GM18873 (cell line): Measurements from ENCODE around the gene PIEZO2.
"Not testable (repeated sequence)": the region's sequence is repeated elsewhere in the genome, so short reads cannot be mapped to it uniquely, and the experiment has no call there.

ENCODE experiments used
- ATAC-seq: cut with Tn5 transposase; IDR thresholded peaks from one replicate; pipeline ENCODE4 v1.9.1; 2021; ENCODE audit warnings: mild to moderate bottlenecking, moderate library complexity, moderate number of reproducible peaks; ENCODE audit not compliant: unreplicated experiment, low FRiP score

Gene PIEZO2

GRCh38 chr18:10860382-10860781, 289.0 kb downstream of the PIEZO2 start:
- no peak for ATAC-seq

DNA sequence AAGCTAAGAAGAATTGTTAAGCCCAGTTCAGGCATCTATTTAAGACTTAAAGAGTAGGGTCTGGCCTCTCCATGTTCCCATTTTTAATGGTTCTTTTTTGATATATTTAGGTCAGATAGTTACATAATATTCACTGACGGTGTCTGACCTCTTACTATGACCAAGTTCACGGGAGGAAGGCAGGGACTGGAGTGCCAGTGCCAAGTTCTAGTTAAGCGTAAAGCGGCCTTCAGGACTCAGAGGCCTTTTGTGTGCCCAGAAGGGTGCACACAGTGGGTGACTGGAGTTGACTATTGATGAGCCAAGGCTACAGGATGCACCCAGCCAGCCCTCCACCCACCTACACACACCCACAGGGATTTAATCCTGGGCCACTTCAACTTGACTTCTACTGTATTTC, 290.9 kb downstream of the PIEZO2 start:
- no peak for ATAC-seq

DNA sequence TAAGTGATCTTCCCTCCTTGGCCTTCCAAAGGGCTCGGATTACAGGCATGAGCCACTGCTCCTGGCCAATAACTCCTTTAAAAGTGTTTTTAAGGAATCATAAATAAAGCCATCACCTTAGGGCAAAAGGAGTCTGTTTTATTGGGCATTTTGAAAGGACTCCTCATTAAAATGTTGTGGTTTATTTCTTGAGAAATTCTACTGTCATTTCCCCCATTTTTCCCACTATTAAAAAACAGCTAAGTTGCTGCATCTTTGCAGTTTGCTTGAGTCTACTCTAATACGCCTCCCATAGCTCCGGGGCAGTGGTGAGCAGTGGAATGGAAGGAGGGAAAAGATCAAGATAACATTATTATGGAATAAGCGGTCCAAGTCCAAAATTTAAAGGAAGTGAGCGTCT, 293.2 kb downstream of the PIEZO2 start:
- ATAC-seq, result no peak

- no peak for ATAC-seq
Measured at GRCh38 chr18:10852385-10853303, 296.7 kb downstream of the PIEZO2 start.

- ATAC-seq, result no peak
Measured at GRCh38 chr18:10851824-10852319, 297.5 kb downstream of the PIEZO2 start.

- ATAC-seq, result no peak
Measured at GRCh38 chr18:10850840-10851239, 298.5 kb downstream of the PIEZO2 start.

DNA sequence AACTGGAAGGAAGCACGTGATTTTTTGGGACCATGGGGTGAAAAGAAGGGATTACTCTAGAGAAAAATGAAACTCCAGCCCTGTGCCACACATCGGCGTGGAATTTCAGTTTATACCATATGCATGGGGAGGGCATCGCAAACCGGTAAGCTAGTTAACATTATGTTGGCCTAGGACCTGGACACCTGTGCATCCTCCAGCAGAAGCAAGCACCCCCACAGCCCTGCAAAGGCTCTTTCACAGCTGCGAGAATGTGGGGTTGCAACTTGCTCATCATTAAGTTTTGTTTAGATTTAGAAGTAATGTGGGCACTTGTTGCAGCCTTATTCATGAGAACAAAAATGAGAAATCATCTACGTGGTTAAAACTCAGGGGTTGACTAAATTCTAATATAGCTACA, 299.2 kb downstream of the PIEZO2 start:
- ATAC-seq, result no peak

DNA sequence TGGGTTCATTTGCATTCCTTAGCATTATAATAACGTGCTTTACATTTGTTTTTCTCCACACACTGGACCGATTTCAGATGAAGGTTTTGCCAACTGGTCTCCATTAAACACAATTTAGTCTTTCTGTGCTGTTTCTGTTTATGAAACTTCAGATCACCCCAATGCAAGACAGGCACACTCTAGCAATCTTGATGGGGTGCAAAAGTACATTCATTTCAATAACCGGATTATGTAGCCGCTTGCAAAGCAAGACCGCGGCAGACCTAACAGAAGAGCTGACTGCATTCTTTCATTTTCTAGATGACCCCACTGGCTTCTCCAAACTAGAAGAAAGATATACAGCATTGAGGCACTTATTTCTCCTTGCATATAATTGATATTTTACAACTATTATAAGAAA, 301.5 kb downstream of the PIEZO2 start:
- no peak for ATAC-seq

DNA sequence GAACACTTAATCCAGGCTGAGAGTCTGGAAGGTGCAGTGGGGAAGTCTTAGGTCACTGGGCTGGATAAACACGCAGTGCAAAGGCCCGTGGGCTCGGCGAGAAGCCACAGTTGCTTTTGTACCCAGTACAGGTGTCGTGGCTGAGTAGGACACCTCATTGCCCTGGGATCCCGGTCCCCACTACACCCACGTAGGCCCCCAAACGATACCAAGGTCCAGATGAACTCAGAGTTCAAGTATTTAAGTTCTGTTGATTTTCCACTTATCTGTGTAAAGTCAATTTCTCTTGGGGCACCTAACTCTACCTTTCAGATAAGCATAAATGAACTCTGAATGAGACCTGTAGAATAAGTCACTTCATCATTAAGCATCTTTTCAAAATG, 302.0 kb downstream of the PIEZO2 start:
- ATAC-seq, result no peak

DNA sequence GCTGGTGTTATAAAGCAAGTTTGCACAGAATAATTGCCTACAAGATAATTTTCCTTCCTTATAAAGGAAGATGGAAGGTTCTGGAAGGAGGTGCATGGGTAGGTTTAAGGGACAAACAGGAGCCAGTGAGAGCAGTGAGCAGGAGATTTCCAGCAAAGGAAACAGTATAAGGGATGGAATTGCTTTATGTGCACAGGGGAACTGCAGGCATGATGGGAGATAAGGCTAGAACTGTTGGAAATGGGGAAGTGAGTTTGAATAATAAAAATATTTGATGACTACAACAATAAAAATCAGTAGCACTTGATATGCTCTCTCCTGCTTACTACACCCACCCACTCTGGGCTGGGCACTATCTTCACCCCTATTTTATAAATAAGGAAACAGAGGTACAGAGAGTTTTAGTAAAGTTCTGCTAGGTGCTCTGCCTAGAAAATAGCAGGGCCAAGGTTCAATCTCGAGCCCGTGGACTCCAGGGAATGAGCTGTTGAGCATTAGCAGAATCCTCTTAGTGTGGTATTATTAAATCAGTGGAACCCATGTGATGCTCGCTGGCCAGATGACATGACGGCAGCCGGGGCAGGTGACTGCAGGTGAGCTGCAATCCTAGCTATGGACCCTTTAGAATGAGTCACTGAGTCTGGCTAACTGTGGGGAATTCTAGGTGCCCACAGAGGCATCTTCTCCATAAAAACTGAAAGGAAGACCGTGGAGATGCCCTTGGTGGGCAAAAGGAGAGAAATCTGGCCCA, 302.5 kb downstream of the PIEZO2 start:
- no peak for ATAC-seq

DNA sequence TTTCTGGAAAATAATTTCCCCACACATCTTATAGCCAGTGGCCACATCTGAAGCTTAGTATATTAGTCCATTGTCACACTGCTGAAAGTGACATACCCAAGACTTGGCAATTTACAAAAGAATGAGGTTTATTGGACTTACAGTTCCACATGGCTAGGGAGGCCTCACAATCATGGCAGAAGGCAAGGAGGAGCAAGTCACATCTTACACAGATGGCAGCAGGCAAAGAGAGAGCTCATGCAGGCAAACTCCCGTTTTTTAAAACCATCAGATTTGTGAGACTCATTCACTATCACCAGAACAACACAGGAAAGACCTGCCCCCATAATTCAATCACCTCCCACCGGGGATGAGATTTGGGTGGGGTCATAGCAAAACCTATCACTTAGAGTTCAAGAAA, 303.3 kb downstream of the PIEZO2 start:
- not testable (repeated sequence) for ATAC-seq

- ATAC-seq, result no peak
Measured at GRCh38 chr18:10843565-10843964, 305.8 kb downstream of the PIEZO2 start.

GRCh38 chr18:10842861-10843260, 306.5 kb downstream of the PIEZO2 start:
- no peak for ATAC-seq

- ATAC-seq, result no peak
Measured at GRCh38 chr18:10842371-10842770, 307.0 kb downstream of the PIEZO2 start.

GRCh38 chr18:10841203-10841602, 308.2 kb downstream of the PIEZO2 start:
- ATAC-seq, result no peak

DNA sequence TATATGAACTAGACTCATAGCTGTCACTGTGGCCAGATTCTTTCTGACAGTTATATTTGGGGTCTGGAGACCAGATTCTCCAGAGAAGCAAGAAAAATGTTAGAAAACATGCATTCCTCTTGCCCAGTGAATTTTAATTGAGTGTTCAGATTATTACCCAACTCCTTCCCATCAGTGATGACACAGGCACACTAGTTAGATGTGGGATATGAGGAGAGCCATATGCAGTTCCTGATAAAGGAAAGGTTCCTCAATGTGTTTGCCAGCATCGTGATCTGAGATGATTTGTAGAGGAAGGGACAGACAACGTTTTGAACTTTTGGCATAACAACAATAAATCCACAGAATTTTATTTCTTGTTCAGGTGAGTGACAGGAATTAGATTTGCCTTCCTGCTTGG, 308.6 kb downstream of the PIEZO2 start:
- no peak for ATAC-seq

DNA sequence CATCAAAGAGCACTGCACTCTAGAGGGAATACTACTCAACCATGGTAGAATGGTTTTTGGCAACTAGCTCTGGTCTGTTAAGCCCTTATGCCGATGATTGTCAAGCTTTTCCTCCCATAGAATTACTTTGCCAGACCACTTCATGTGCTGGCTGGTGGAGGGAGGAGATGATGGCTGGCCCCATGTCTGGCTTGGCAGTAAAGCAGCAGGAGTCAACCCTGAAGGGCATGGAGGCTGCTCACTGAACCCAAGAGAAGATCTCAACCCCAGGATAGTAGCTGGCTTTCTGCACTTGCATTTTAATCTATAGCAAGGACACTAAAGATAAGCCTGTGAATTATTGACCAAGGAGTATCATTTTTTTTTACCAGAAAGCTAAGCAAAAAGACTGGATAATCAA, 309.9 kb downstream of the PIEZO2 start:
- ATAC-seq, result no peak

DNA sequence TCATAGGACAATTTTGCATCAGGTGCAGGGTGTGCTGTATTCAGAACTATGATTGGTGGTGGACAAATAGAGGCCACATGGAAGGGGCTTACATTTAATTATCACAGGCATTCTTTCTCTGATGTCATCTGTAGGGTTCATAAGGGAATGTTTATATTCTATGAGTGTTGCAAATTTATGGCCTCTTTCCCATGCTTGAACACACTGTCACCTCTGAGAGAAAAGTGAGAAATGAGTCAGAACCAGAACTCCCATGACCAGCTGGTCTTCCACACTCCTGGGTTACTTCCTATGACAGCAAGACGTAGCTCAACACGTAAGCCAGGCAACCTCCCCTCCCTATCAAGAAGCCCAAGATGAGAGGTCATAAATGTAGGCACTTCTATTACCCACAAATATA, 310.8 kb downstream of the PIEZO2 start:
- no peak for ATAC-seq

DNA sequence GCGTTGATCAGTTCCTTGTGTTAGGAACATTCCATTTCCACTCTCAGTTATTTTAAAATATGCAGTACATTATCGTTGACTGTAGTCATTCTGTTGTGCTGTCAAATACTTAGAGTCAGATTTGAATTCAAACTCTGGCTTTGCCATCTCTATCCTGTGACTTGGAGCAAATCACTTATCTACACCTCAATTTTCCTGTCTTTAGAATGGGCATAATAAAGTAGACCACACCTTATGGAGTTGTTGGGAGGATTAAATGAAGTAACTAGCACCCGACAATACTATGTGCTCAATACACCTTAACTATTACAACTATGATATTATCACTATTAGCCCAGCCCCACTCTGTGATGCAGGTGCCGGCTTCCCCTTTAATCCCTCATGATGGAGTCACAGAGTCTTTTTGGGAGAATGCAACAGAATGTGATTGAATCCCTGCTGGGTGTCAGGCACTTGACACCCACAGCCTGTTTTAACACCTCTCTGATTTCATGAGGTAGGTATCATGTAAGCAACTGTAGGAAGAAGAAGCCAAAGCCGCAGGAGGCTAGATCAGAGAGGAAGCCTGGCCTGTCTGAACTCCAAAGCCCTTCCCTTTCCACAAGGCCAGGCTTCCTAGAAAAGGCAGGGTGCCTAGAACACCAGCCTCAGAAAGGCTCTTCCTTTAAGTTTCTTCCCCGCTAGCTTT, 315.1 kb downstream of the PIEZO2 start:
- ATAC-seq, result no peak

DNA sequence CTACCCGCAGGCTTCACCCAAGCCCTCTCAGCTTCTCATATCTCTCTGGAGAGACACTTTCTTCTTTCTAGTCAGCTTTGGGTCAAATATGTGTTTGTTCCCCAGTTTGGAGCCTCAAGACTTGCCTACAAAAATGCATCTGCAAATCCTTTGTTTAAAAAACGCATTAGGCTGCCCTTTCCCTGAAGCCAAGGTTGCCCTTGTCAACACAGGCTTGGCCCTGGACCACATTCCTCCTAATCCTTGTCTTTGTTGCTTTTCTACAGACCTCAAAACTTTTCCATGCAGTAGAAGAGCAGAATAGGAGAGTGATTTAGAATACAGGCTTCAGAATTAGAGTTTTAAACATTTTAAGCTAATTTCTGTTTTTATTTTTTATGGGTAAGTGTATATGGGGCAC, 315.7 kb downstream of the PIEZO2 start:
- ATAC-seq, result no peak

- no peak for ATAC-seq
Measured at GRCh38 chr18:10826400-10826799, 323.0 kb downstream of the PIEZO2 start.
